ENCODE measurements around the gene PLXDC1.

GRCh38 chr17:39064374-39064773, 87.1 kb downstream of the PLXDC1 start:
- TF ChIP-seq CTCF (IDR thresholded peaks at IDR 0.05), result no peak
- no peak for TF ChIP-seq POLR2A (IDR thresholded peaks at IDR 0.05)
